Measurements from ENCODE around the gene CCDC136.

Gene CCDC136

GRCh38 chr7:128752251-128752650 is 39.5 kb upstream of the CCDC136 start:
- DNase-seq (ENCODE audit: insufficient read length, low spot score) (no peak), FAIRE-seq (no peak)
- TF ChIP-seq CTCF (IDR thresholded peaks at IDR 0.05; ENCODE audit: insufficient read depth, missing control alignments): no peak

- no peak for FAIRE-seq
These were observed 36.5 kb upstream of the CCDC136 start for GRCh38 chr7:128755075-128755818.

GRCh38 chr7:128755819-128756476 is 35.8 kb upstream of the CCDC136 start:
- FAIRE-seq (no peak), DNase-seq (ENCODE audit: insufficient read length, low spot score) (no peak)
- TF ChIP-seq CTCF (IDR thresholded peaks at IDR 0.05; ENCODE audit: insufficient read depth, missing control alignments): no peak

More at GRCh38 chr7:128755075-128755818, 36.5 kb upstream of the CCDC136 start:
- no peak for TF ChIP-seq CTCF (IDR thresholded peaks at IDR 0.05; ENCODE audit: insufficient read depth, missing control alignments)
- DNase-seq (ENCODE audit: insufficient read length, low spot score): no peak

- no peak for DNase-seq (ENCODE audit: insufficient read length, low spot score)
- no peak for TF ChIP-seq CTCF (IDR thresholded peaks at IDR 0.05; ENCODE audit: insufficient read depth, missing control alignments)
- FAIRE-seq: no peak
These were observed 34.6 kb upstream of the CCDC136 start for GRCh38 chr7:128757203-128757602.

GRCh38 chr7:128758553-128758952 is 33.2 kb upstream of the CCDC136 start:
- no peak for DNase-seq (ENCODE audit: insufficient read length, low spot score)
- TF ChIP-seq CTCF (IDR thresholded peaks at IDR 0.05; ENCODE audit: insufficient read depth, missing control alignments): no peak
- no peak for FAIRE-seq

GRCh38 chr7:128759242-128759641 is 32.5 kb upstream of the CCDC136 start:
- DNase-seq (ENCODE audit: insufficient read length, low spot score) (no peak), FAIRE-seq (no peak)
- TF ChIP-seq CTCF (IDR thresholded peaks at IDR 0.05; ENCODE audit: insufficient read depth, missing control alignments): no peak

GRCh38 chr7:128763541-128763940 is 28.2 kb upstream of the CCDC136 start:
- DNase-seq (ENCODE audit: insufficient read length, low spot score): no peak
- no peak for FAIRE-seq
- TF ChIP-seq CTCF (IDR thresholded peaks at IDR 0.05; ENCODE audit: insufficient read depth, missing control alignments): no peak

Data from D721Med (cell line).